HG03354 (cell line): ENCODE measurements around the gene PCDH18.
"Not testable (repeated sequence)": the region's sequence is repeated elsewhere in the genome, so short reads cannot be mapped to it uniquely, and the experiment has no call there.

ENCODE experiments used
- ATAC-seq: cut with Tn5 transposase; IDR thresholded peaks from one replicate; pipeline ENCODE4 v1.9.1; 2021; ENCODE audit warnings: mild to moderate bottlenecking; ENCODE audit not compliant: unreplicated experiment, poor library complexity, severe bottlenecking

Gene PCDH18

GRCh38 chr4:137531986-137532868 lies at the start of gene PCDH18:
Gene PCDH18 (minus strand): TSS chr4:137532494. CDS start chr4:137532088, 406 bp downstream.
- ATAC-seq = peak; percentile 71

GRCh38 chr4:137576446-137576845 lies 44.2 kb upstream of the PCDH18 start:
- no peak for ATAC-seq

GRCh38 chr4:137572647-137573046 lies 40.4 kb upstream of the PCDH18 start:
- ATAC-seq = no peak

- no peak for ATAC-seq
Observed at GRCh38 chr4:137572163-137572562, 39.9 kb upstream of the PCDH18 start.

- no peak for ATAC-seq
Observed at GRCh38 chr4:137559801-137560200, 27.5 kb upstream of the PCDH18 start.

GRCh38 chr4:137558951-137559350 lies 26.7 kb upstream of the PCDH18 start:
- no peak for ATAC-seq

GRCh38 chr4:137545461-137545861 lies 13.2 kb upstream of the PCDH18 start:
- no peak for ATAC-seq

GRCh38 chr4:137543648-137544047 lies 11.4 kb upstream of the PCDH18 start:
- no peak for ATAC-seq

GRCh38 chr4:137543198-137543597 lies 10.9 kb upstream of the PCDH18 start:
- no peak for ATAC-seq

GRCh38 chr4:137541876-137542646 lies 9.8 kb upstream of the PCDH18 start:
- no peak for ATAC-seq

- ATAC-seq = no peak
Observed at GRCh38 chr4:137541181-137541580, 8.9 kb upstream of the PCDH18 start.

GRCh38 chr4:137540356-137540755 lies 8.1 kb upstream of the PCDH18 start:
- no peak for ATAC-seq

- no peak for ATAC-seq
Observed at GRCh38 chr4:137538526-137538925, 6.2 kb upstream of the PCDH18 start.

- not testable (repeated sequence) for ATAC-seq
Observed at GRCh38 chr4:137537807-137538206, 5.5 kb upstream of the PCDH18 start.

GRCh38 chr4:137536789-137537561 lies 4.7 kb upstream of the PCDH18 start:
- no peak for ATAC-seq

GRCh38 chr4:137535718-137536117 lies 3.4 kb upstream of the PCDH18 start:
- ATAC-seq = no peak

GRCh38 chr4:137534516-137534915 lies 2.2 kb upstream of the PCDH18 start:
- no peak for ATAC-seq

- ATAC-seq = no peak
Observed at GRCh38 chr4:137533855-137534254, 1.6 kb upstream of the PCDH18 start.

- ATAC-seq = peak; percentile 31
Observed at GRCh38 chr4:137532869-137533236, 559 bp upstream of the PCDH18 start.
